Osteocyte (in vitro differentiated cells): Measurements from ENCODE around the gene SPATA21. TPM values are rescaled to one million over a fixed set of nuclear protein-coding genes. Genes with fewer than 3 reads are reported as not detected.
"Not testable (repeated sequence)": the region's sequence is repeated elsewhere in the genome, so short reads cannot be mapped to it uniquely, and the experiment has no call there.

Experiments used
- DNase-seq: peaks from one replicate; pipeline ENCODE4 v3.0.0; 2021; ENCODE audit warnings: mixed read lengths; ENCODE audit not compliant: unreplicated experiment; ENCODE audit errors: extremely low spot score
- H3K27ac Mint-ChIP-seq: one replicate; pipeline ENCODE4 v1.8.0; 2021; ENCODE audit warnings: mild to moderate bottlenecking, mixed read lengths; ENCODE audit not compliant: unreplicated experiment
- H3K27me3 Mint-ChIP-seq: one replicate; pipeline ENCODE4 v1.8.0; 2021; ENCODE audit warnings: mixed read lengths; ENCODE audit not compliant: unreplicated experiment
- H3K36me3 Mint-ChIP-seq: one replicate; pipeline ENCODE4 v1.8.0; 2021; ENCODE audit warnings: mixed read lengths; ENCODE audit not compliant: unreplicated experiment
- H3K4me1 Mint-ChIP-seq: one replicate; pipeline ENCODE4 v1.8.0; 2021; ENCODE audit warnings: mixed read lengths; ENCODE audit not compliant: unreplicated experiment
- H3K4me3 Mint-ChIP-seq: one replicate; pipeline ENCODE4 v1.8.0; 2021; ENCODE audit warnings: mild to moderate bottlenecking, moderate library complexity, mixed read lengths; ENCODE audit not compliant: unreplicated experiment
- H3K9me3 Mint-ChIP-seq: one replicate; pipeline ENCODE4 v1.8.0; 2021; ENCODE audit warnings: mixed read lengths; ENCODE audit not compliant: unreplicated experiment
- total RNA-seq: library from RNA; stranded (reverse); gene quantifications from 2 replicates; pipeline ENCODE4 v1.2.1, GENCODE V29; 2021
- TF ChIP-seq, protein P1 (sequence below): fragments of 200-600 bp; sonication (generic); IDR thresholded peaks from 2 replicates; pipeline ENCODE4 v1.5.0; 2021; ENCODE audit warnings: antibody characterized with exemption, mild to moderate bottlenecking, moderate library complexity

The SPATA21 gene
- total RNA-seq, 1 donor from 2014 or later: not detected

DNA sequence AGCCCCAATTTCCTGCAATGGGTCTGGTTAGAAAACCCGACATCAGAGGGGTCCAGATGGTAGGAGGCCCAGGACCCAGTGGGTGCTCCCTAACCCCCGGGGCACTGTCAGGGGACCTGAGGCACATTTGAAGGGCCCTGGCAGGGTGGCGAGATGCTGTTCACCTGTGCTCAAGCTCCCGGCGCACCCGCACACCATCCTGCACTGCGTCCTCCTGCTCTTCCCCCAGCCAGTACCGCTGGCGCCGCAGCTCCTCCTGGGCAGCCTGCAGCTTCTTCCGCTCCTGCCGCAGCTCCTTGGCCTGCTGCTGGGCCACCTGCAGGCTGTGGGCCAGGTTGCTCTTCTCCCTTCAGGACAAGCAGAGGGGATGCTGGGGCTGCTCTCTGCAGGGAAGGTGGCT, 40.9 kb upstream of the SPATA21 start:
- H3K27me3 Mint-ChIP-seq: no peaks in the 10 kb centered on the region
- no peaks in the 10 kb centered on the region for H3K9me3 Mint-ChIP-seq
- H3K36me3 Mint-ChIP-seq: peaks cover 31% of the 10 kb centered on the region
- DNase-seq: no peak
- no peaks in the 10 kb centered on the region for H3K4me1 Mint-ChIP-seq
- no peak overlapping the region for H3K4me3 Mint-ChIP-seq
- TF ChIP-seq, protein P1, sequence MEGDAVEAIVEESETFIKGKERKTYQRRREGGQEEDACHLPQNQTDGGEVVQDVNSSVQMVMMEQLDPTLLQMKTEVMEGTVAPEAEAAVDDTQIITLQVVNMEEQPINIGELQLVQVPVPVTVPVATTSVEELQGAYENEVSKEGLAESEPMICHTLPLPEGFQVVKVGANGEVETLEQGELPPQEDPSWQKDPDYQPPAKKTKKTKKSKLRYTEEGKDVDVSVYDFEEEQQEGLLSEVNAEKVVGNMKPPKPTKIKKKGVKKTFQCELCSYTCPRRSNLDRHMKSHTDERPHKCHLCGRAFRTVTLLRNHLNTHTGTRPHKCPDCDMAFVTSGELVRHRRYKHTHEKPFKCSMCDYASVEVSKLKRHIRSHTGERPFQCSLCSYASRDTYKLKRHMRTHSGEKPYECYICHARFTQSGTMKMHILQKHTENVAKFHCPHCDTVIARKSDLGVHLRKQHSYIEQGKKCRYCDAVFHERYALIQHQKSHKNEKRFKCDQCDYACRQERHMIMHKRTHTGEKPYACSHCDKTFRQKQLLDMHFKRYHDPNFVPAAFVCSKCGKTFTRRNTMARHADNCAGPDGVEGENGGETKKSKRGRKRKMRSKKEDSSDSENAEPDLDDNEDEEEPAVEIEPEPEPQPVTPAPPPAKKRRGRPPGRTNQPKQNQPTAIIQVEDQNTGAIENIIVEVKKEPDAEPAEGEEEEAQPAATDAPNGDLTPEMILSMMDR: no peak
- no peak overlapping the region for H3K27ac Mint-ChIP-seq

DNA sequence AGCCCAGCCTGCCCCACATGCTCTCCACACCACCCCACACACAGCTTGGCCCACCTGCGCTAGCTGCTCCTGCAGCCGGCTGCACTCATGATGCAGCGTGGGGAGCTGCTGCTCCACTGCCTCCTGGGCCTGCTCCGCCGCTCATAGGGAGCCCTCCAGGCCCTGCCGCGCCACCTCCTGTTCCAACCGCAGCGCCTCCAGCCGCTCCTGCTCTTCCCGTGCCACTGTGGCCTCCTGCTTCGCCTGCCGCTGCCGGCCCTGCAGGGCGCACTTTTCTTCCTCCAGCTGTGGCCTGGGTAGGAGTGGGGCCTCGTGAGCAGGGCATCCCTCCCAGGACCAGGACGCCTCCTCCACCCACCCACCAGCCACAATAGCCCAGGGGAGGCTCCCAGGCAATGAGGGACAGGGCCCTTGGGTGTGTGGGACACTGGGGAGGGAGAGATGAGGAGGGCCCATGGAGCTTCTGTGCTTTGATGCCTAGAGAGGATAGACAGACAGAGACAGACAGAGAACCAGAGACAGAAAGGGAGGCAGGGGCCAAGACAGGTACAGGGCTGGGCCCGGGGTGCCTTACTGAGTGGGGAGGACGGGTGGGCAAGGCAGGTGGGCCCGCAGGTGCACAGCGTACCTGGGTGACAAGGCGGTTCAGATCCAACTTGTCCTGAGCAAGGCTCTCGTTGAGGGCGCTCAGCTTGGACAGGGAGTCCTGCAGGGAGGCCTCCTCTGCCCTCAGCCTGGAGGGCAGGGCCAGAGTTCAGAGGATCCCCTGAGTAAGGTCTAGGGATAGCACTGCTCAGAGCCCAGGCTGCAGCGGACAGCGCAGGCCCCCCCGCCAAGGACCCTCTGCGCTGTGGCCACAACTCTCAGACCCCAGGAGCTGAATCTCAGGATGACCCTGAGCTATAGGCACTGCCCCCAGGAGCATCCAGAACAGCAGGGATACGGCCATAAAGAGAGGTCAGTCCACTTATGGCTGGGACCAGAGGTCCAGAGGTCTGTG, 38.8 kb upstream of the SPATA21 start:
- DNase-seq, H3K4me1 Mint-ChIP-seq, H3K27me3 Mint-ChIP-seq, H3K27ac Mint-ChIP-seq, H3K4me3 Mint-ChIP-seq, H3K9me3 Mint-ChIP-seq: not testable (repeated sequence)
- H3K36me3 Mint-ChIP-seq: peaks cover 39% of the 10 kb centered on the region

DNA sequence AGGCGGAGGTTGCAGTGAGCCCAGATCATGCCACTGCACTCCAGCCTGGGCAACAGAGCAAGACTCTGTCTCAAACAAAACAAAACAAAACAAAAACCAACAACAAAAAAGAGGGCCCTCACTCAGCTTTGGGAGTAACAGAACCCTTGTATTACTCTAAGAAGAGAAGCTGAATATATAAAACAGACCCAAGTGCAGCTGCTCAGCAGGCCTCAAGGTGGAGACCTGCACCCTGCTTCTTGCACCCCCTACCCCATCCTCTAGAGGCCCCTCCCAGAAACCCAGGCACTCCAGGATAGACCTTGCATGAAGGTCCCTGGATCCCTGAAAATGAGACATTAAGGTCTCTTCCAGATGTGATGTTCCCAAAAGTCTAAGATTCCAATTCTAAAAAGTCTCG, 37.7 kb upstream of the SPATA21 start:
- H3K9me3 Mint-ChIP-seq, H3K27ac Mint-ChIP-seq, DNase-seq, H3K27me3 Mint-ChIP-seq, H3K4me1 Mint-ChIP-seq, H3K4me3 Mint-ChIP-seq: not testable (repeated sequence)
- H3K36me3 Mint-ChIP-seq: peaks cover 33% of the 10 kb centered on the region

DNA sequence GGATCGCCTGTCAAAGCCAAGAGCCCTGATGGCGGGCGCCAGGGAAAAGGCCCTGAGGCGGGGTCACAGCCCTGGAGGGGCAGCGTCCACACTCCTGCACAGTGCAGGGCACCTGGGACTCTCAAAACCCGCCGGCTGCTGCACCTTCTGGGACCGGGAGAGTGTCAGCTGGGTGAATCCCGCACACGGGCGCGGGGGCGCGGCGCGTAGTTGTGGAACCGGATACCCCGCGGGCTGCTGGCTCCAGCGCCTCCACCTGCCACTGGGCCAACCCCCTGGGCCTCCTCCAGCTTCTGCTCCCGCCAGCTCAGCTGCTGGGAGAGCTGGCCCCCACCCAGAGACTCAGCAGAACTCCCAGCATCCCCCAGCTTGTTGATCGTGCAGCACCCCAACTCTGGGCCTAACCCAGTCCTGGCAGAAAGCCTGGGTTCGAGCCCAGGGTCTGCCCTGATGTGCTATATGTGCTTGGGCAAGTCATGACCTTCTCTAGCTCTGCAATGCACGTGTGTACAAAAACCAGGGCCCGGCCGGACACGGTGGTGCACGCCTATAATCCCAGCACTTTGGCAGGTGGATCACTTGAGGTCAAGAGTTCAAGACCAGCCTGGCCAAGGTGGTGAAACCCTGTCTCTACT, 37.1 kb upstream of the SPATA21 start:
- Mint-ChIP-seq H3K4me1 (no peaks in the 10 kb centered on the region), H3K36me3 (peaks cover 33% of the 10 kb centered on the region), H3K4me3 (no peak overlapping the region), H3K27me3 (no peaks in the 10 kb centered on the region), H3K9me3 (no peaks in the 10 kb centered on the region), H3K27ac (no peak overlapping the region)
- DNase-seq: no peak
- TF ChIP-seq, protein P1: no peak

DNA sequence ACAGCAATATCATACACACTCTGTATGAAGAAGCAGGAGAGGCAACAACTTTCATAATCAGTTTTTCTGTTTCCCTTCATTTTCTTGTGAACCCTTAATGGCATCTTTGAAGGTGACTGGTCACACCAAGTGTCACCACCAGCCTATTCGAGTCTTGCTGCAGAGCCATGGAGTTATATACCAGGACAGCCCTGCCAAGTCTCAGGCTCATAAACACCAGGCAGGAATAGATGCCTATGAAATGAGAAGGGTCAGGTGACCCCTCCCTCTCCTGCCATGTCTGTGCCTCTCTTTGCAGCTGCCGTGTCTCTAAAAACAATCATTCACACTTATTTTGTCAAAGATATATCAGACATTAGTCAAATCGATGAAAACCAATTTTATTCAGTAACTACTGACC, 31.3 kb upstream of the SPATA21 start:
- Mint-ChIP-seq H3K27ac (no peak overlapping the region), H3K9me3 (no peaks in the 10 kb centered on the region), H3K4me3 (no peak overlapping the region), H3K36me3 (peaks cover 36% of the 10 kb centered on the region), H3K4me1 (no peaks in the 10 kb centered on the region), H3K27me3 (no peaks in the 10 kb centered on the region)
- DNase-seq: no peak
- TF ChIP-seq, protein P1: no peak
